Loucy (cell line): ENCODE data around the gene PPFIA4.

ENCODE experiments used
- H2AFZ ChIP-seq: fragments of 200-600 bp; sonication (generic); 2 replicates; pipeline ENCODE4 v1.6.0; 2016; ENCODE audit warnings: antibody characterized with exemption, mild to moderate bottlenecking, low read length, moderate library complexity
- H3F3A ChIP-seq: fragments of 200-600 bp; 2 replicates; pipeline ENCODE4 v1.6.0; 2016; ENCODE audit warnings: antibody characterized with exemption, low read depth, mild to moderate bottlenecking
- H3K27me3 ChIP-seq: fragments of 200-600 bp; sonication (generic); 2 replicates; pipeline ENCODE4 v1.6.1; 2014; ENCODE audit warnings: low read length, mild to moderate bottlenecking; ENCODE audit not compliant: insufficient read depth, poor library complexity, severe bottlenecking
- H3K36me3 ChIP-seq: fragments of 200-600 bp; sonication (generic); 2 replicates; pipeline ENCODE4 v1.6.1; 2016; ENCODE audit warnings: low read length; ENCODE audit not compliant: insufficient read depth
- H3K4me1 ChIP-seq: fragments of 200-600 bp; sonication (generic); 2 replicates; pipeline ENCODE4 v1.5.1; 2014; ENCODE audit warnings: low read length, mild to moderate bottlenecking; ENCODE audit not compliant: insufficient read depth, poor library complexity, severe bottlenecking
- H3K4me2 ChIP-seq: fragments of 200-600 bp; sonication (generic); 2 replicates; pipeline ENCODE4 v1.6.0; 2014; ENCODE audit warnings: antibody characterized with exemption, low read length, low read depth, mild to moderate bottlenecking; ENCODE audit not compliant: poor library complexity, severe bottlenecking
- H3K4me3 ChIP-seq: fragments of 200-600 bp; sonication (generic); 2 replicates; pipeline ENCODE4 v1.5.1; 2014; ENCODE audit warnings: low read length, mild to moderate bottlenecking, mixed read lengths; ENCODE audit not compliant: poor library complexity, severe bottlenecking
- H3K79me2 ChIP-seq: fragments of 200-600 bp; sonication (generic); 2 replicates; pipeline ENCODE4 v1.6.1; 2014; ENCODE audit warnings: low read length; ENCODE audit not compliant: insufficient read depth
- H3K9ac ChIP-seq: fragments of 200-600 bp; sonication (generic); 2 replicates; pipeline ENCODE4 v1.6.0; 2014; ENCODE audit warnings: mild to moderate bottlenecking, low read depth, low read length, moderate library complexity; ENCODE audit not compliant: poor library complexity, severe bottlenecking
- H3K9me2 ChIP-seq: fragments of 200-600 bp; sonication (generic); replicated peaks from 2 replicates; pipeline ENCODE4 v1.6.1; 2016; ENCODE audit warnings: low read depth, low read length, mixed read lengths
- H3K9me3 ChIP-seq: fragments of 200-600 bp; sonication (generic); 2 replicates; pipeline ENCODE4 v1.6.1; 2014; ENCODE audit warnings: mild to moderate bottlenecking, antibody characterized with exemption, low read length, low read depth; ENCODE audit not compliant: insufficient read depth
- H4K20me1 ChIP-seq: fragments of 200-600 bp; sonication (generic); 2 replicates; pipeline ENCODE4 v1.6.0; 2014; ENCODE audit warnings: antibody characterized with exemption, low read length, mild to moderate bottlenecking; ENCODE audit not compliant: insufficient read depth, poor library complexity, severe bottlenecking
- CTCF ChIP-seq: fragments of 200-600 bp; sonication (generic); conservative IDR thresholded peaks from 2 replicates; pipeline ENCODE4 v1.5.1; 2014; ENCODE audit warnings: mild to moderate bottlenecking, antibody characterized with exemption, low read length
- EZH2phosphoT487 ChIP-seq: fragments of 200-600 bp; IDR thresholded peaks from 2 replicates; pipeline ENCODE4 v1.6.1; 2018; ENCODE audit warnings: antibody characterized with exemption, mild to moderate bottlenecking, moderate library complexity, borderline replicate concordance

PPFIA4 gene

GRCh38 chr1:203057911-203058675 lies 31.8 kb downstream of the PPFIA4 start:
- Histone ChIP-seq H3F3A (no peaks in the 10 kb centered on the region), H4K20me1 (no peaks in the 10 kb centered on the region), H3K9ac (no peak overlapping the region), H3K9me2 (no peaks in the 10 kb centered on the region), H3K36me3 (no peaks in the 10 kb centered on the region), H2AFZ (no peak overlapping the region), H3K4me2 (no peak overlapping the region), H3K27me3 (no peaks in the 10 kb centered on the region), H3K4me3 (no peak overlapping the region), H3K4me1 (peaks cover 9% of the 10 kb centered on the region), H3K79me2 (no peaks in the 10 kb centered on the region), H3K9me3 (no peaks in the 10 kb centered on the region)
- TF ChIP-seq CTCF (no peak), EZH2phosphoT487 (no peak)

- H3K36me3 ChIP-seq, result no peaks in the 10 kb centered on the region
- H3K4me1 ChIP-seq, result peaks cover 9% of the 10 kb centered on the region
- H3K9me2 ChIP-seq, result no peaks in the 10 kb centered on the region
- H3K79me2 ChIP-seq, result no peaks in the 10 kb centered on the region
- H4K20me1 ChIP-seq, result no peaks in the 10 kb centered on the region
- H2AFZ ChIP-seq, result no peak overlapping the region
- H3K4me3 ChIP-seq, result no peak overlapping the region
- no peaks in the 10 kb centered on the region for H3K9me3 ChIP-seq
- TF ChIP-seq CTCF (no peak), EZH2phosphoT487 (no peak)
- no peaks in the 10 kb centered on the region for H3K27me3 ChIP-seq
- no peak overlapping the region for H3K9ac ChIP-seq
- H3K4me2 ChIP-seq, result no peak overlapping the region
- H3F3A ChIP-seq, result no peaks in the 10 kb centered on the region
Measured at GRCh38 chr1:203058676-203058935, 32.3 kb downstream of the PPFIA4 start.

GRCh38 chr1:203059485-203059884 lies 33.2 kb downstream of the PPFIA4 start:
- no peaks in the 10 kb centered on the region for H3F3A ChIP-seq

More at GRCh38 chr1:203059485-203059884, 33.2 kb downstream of the PPFIA4 start:
- Histone ChIP-seq H3K4me2 (peak overlapping the region; percentile 8), H3K9me3 (no peaks in the 10 kb centered on the region), H3K9ac (no peak overlapping the region), H3K9me2 (no peaks in the 10 kb centered on the region), H2AFZ (peak overlapping the region; percentile 82), H3K27me3 (no peaks in the 10 kb centered on the region), H3K79me2 (no peaks in the 10 kb centered on the region), H3K4me3 (no peak overlapping the region), H3K4me1 (peaks cover 9% of the 10 kb centered on the region), H4K20me1 (no peaks in the 10 kb centered on the region), H3K36me3 (no peaks in the 10 kb centered on the region)
- TF ChIP-seq CTCF (no peak), EZH2phosphoT487 (no peak)
